Fibroblast of skin of abdomen (primary cell): ENCODE data around the gene ANKRD55.
A peak's percentile ranks its signal among the peaks of the same experiment; 100 is the strongest.
"Not testable (repeated sequence)": the region's sequence is repeated elsewhere in the genome, so short reads cannot be mapped to it uniquely, and the experiment has no call there.

Experiments
- DNase-seq: peaks from one replicate; pipeline ENCODE4 v3.0.0-alpha.2; 2013

ANKRD55 gene

GRCh38 chr5:56253126-56253525, 20.0 kb upstream of the ANKRD55 start:
- no peak for DNase-seq

- DNase-seq: no peak
Observed at GRCh38 chr5:56251918-56252553, 18.9 kb upstream of the ANKRD55 start.

GRCh38 chr5:56251440-56251839, 18.3 kb upstream of the ANKRD55 start:
- no peak for DNase-seq

- DNase-seq: no peak
Observed at GRCh38 chr5:56250011-56250410, 16.9 kb upstream of the ANKRD55 start.

GRCh38 chr5:56249085-56249484, 16.0 kb upstream of the ANKRD55 start:
- not testable (repeated sequence) for DNase-seq

GRCh38 chr5:56247592-56247991, 14.5 kb upstream of the ANKRD55 start:
- peak; percentile 63 for DNase-seq

GRCh38 chr5:56246769-56247168, 13.6 kb upstream of the ANKRD55 start:
- no peak for DNase-seq

- no peak for DNase-seq
Observed at GRCh38 chr5:56245481-56245880, 12.4 kb upstream of the ANKRD55 start.

GRCh38 chr5:56244627-56245026, 11.5 kb upstream of the ANKRD55 start:
- no peak for DNase-seq

- DNase-seq: not testable (repeated sequence)
Observed at GRCh38 chr5:56242271-56242670, 9.1 kb upstream of the ANKRD55 start.

- no peak for DNase-seq
Observed at GRCh38 chr5:56232538-56232937, 592 bp downstream of the ANKRD55 start.

- DNase-seq: no peak
Observed at GRCh38 chr5:56230576-56230975, 2.6 kb downstream of the ANKRD55 start.

- no peak for DNase-seq
Observed at GRCh38 chr5:56229111-56229510, 4.0 kb downstream of the ANKRD55 start.

GRCh38 chr5:56228631-56229030, 4.5 kb downstream of the ANKRD55 start:
- no peak for DNase-seq

GRCh38 chr5:56227691-56228090, 5.4 kb downstream of the ANKRD55 start:
- DNase-seq: no peak

- DNase-seq: not testable (repeated sequence)
Observed at GRCh38 chr5:56223298-56223697, 9.8 kb downstream of the ANKRD55 start.

- not testable (repeated sequence) for DNase-seq
Observed at GRCh38 chr5:56221601-56222000, 11.5 kb downstream of the ANKRD55 start.

- no peak for DNase-seq
Observed at GRCh38 chr5:56215019-56215830, 17.9 kb downstream of the ANKRD55 start.

- not testable (repeated sequence) for DNase-seq
Observed at GRCh38 chr5:56213886-56214535, 19.1 kb downstream of the ANKRD55 start.

- no peak for DNase-seq
Observed at GRCh38 chr5:56212130-56212879, 20.8 kb downstream of the ANKRD55 start.

GRCh38 chr5:56211298-56211865, 21.7 kb downstream of the ANKRD55 start:
- peak; percentile 86 for DNase-seq

- DNase-seq: no peak
Observed at GRCh38 chr5:56208681-56209080, 24.4 kb downstream of the ANKRD55 start.
